ENCODE data around the gene NLRP7. TPM values are rescaled to one million over a fixed set of nuclear protein-coding genes. Genes with fewer than 3 reads are reported as not detected.
"Not testable (repeated sequence)": the region's sequence is repeated elsewhere in the genome, so short reads cannot be mapped to it uniquely, and the experiment has no call there.

Gene NLRP7
- total RNA-seq, 4 donors from 2014 or later, result not detected

DNA sequence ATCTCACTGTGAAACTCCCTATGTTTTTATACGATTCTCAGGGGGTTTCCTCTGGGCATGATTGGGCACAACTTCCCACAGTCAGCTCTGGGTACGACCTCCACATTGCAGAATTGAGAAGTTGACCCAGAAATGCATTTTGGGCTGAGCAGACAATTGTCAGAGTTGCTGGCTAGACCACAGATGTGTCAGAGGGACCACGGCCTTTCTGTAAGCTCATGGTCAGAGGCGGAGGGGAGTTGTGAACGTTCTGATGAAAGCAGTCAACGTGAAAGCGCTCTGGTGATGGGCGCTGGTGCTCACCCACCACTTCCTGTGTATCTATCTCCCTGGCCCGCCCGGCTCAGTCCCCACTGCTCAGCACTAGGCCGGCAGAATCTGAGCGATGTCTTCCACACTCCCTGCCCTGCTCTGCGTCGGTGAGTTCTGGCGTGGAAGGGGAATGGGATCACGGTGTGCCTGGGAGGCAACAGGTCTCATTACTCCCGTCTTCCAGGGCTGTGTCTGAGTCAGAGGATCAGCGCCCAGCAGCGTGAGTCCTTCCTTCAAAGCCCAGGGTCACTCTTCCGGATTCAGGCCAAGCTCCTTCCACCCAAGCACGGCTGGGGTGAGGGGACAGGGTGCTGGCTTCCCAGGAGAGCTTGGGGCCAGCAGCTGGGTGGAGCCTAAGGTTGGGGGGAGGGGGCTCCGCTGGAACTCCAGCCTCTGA, 41.4 kb downstream of the NLRP7 start, which contains the start of gene NCR1:
NCR1 (plus strand) TSS at position 346 of the 709 bp plus-strand sequence; CDS start at position 386, 40 bp downstream.
- no peak for ATAC-seq (ENCODE audit: low FRiP score)
- no peak for DNase-seq (ENCODE audit: low spot score)
- TF ChIP-seq, protein P1, sequence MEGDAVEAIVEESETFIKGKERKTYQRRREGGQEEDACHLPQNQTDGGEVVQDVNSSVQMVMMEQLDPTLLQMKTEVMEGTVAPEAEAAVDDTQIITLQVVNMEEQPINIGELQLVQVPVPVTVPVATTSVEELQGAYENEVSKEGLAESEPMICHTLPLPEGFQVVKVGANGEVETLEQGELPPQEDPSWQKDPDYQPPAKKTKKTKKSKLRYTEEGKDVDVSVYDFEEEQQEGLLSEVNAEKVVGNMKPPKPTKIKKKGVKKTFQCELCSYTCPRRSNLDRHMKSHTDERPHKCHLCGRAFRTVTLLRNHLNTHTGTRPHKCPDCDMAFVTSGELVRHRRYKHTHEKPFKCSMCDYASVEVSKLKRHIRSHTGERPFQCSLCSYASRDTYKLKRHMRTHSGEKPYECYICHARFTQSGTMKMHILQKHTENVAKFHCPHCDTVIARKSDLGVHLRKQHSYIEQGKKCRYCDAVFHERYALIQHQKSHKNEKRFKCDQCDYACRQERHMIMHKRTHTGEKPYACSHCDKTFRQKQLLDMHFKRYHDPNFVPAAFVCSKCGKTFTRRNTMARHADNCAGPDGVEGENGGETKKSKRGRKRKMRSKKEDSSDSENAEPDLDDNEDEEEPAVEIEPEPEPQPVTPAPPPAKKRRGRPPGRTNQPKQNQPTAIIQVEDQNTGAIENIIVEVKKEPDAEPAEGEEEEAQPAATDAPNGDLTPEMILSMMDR (IDR thresholded peaks at IDR 0.05), result no peak

DNA sequence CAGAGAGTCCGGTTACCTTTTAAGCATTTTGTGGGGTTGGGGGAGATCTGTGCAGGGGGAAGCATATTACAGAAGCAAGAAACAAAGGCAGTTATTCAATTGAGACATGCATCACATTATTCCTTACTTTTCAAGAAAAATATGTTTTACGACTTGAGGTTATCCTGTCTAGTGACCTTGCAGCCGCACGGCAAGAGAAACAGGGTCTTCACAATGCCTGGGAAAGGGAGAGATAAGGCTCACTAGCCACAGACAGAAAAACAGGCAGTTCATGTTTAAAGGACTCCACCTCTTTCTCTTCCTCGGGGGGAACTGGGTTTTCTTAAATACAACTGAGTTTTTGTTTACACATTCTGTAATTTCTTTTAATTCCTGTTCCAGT, 41.9 kb downstream of the NLRP7 start:
- no peak for DNase-seq (ENCODE audit: low spot score)
- TF ChIP-seq, protein P1 (IDR thresholded peaks at IDR 0.05), result no peak
- ATAC-seq (ENCODE audit: low FRiP score), result no peak

DNA sequence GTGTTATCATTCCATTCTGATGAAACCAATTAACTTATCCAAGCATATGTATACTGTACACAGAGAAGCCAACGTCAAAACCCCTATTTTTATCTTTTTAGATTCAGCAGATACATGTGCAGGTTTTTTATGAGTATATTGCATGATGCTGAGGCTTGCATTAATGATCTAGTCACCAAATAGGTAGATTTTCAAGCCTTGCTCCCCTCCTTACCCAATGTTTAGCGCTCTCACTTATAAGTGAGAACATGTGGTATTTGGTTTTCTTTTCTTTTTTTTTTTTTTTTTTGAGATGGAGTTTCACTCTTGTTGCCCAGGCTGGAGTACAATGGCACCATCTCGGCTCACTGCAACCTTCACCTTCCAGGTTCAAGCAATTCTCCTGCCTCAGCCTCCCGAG, 43.1 kb downstream of the NLRP7 start:
- DNase-seq (ENCODE audit: low spot score); ATAC-seq (ENCODE audit: low FRiP score): not testable (repeated sequence)

DNA sequence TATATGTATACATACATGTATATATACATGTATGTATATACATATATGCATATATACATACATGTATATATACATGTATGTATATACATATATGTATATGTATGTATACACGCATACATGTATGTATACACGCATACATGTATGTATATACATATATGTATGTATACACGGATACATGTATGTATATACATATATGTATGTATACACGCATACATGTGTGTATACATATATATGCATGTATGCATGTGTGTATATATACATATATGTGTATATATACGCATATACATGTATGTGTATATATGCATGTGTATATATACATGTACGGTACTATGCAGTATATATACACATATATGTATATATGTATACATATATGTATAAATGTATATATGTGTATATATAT, 44.0 kb downstream of the NLRP7 start:
- TF ChIP-seq, protein P1 (IDR thresholded peaks at IDR 0.05), result no peak
- ATAC-seq (ENCODE audit: low FRiP score) (no peak), DNase-seq (ENCODE audit: low spot score) (no peak)

DNA sequence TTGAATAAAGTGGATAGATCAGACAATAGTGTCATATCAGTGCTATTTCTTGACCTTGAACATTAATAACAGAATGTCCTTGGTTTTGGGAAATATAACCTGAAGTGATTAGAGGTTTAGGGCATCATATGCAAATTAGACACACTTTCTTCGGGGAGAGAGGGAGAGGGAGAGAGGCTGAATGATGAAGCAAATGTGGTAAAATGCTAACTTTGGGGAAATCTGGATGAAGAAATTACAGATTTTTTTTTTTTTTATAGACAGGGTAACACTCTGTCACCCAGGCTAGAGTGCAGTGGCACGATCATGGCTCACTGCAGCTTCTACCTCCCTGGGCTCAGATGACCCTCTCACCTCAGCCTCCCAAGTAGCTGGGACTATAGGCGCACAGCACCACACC, 45.3 kb downstream of the NLRP7 start:
- no peak for DNase-seq (ENCODE audit: low spot score)
- TF ChIP-seq, protein P1 (IDR thresholded peaks at IDR 0.05), result no peak
- no peak for ATAC-seq (ENCODE audit: low FRiP score)

DNA sequence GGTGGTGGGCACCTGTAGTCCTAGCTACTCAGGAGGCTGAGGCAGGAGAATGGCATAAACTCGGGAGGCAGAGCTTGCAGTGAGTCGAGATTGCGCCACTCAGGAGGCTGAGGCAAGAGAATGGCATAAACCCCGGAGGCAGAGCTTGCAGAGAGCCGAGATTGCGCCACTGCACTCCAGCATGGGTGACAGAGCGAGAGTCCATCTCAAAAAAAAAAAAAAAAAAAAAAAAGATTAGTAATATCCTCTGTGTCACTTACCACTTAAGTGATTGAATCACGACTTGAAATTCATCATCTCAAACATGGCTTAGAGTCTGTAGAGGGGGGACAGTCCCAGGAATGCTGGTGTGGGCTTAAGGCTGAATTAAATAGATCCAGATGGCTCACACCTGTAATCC, 46.2 kb downstream of the NLRP7 start:
- not testable (repeated sequence) for ATAC-seq (ENCODE audit: low FRiP score); DNase-seq (ENCODE audit: low spot score)

DNA sequence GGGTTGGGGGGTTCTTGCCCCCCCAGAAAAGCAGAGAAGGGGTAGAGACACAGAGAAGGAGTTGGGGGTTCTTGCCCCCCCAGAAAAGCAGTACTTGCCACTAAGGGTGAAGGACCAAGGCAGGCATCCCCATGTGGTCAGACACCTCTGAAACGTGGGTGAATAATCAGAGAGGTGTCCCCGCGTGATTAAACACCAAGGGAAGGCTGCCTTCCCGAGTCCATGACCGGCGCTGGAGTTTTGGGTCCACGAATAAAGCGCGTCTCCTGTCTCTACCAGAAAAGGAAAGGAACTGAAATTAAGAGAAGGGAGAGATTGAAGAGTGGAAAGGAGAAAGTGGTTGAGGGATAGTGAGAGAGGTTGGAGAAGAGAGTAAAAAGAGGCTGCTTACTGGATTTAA, 47.7 kb downstream of the NLRP7 start:
- ATAC-seq (ENCODE audit: low FRiP score); DNase-seq (ENCODE audit: low spot score): not testable (repeated sequence)

DNA sequence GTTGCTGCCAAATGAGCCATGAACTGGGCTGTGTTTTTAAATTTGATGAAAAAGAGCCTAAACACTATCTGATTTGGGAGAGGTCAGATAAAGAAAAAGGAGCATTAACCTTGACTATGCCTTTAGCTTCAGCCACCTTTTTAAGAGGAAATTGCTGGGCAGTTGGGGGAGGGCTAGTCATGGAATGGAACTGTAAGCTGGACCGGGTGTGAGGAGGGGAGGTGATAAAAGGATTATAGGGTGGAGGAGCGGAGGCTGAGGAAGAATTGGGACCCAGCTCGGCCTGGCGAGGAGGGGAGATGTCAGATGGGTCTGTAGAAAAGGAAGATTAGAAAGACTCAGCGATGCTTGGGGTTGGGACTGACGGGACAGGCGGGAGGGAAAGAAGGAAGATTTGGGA, 48.6 kb downstream of the NLRP7 start:
- not testable (repeated sequence) for DNase-seq (ENCODE audit: low spot score); ATAC-seq (ENCODE audit: low FRiP score)

DNA sequence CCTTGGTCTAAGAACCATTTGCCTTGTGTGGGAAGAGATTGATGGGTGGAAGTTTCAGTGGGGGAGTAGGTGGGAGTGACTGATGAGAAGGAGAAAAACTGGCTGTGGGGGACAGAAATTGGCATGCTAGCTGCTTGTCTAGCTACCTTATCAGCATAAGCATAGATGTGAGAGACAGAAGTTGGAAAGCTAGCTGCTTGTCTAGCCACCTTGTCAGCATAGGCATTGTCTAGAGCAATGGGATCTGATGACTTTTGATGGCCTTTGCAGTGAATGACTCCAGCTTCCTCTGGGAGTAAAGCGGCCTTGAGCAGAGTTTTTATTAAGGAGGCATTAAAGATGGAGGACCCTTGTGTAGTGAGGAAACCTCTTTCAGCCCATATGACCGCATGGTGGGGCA, 51.3 kb downstream of the NLRP7 start:
- ATAC-seq (ENCODE audit: low FRiP score), result no peak
- no peak for DNase-seq (ENCODE audit: low spot score)
- TF ChIP-seq, protein P1 (IDR thresholded peaks at IDR 0.05), result no peak

DNA sequence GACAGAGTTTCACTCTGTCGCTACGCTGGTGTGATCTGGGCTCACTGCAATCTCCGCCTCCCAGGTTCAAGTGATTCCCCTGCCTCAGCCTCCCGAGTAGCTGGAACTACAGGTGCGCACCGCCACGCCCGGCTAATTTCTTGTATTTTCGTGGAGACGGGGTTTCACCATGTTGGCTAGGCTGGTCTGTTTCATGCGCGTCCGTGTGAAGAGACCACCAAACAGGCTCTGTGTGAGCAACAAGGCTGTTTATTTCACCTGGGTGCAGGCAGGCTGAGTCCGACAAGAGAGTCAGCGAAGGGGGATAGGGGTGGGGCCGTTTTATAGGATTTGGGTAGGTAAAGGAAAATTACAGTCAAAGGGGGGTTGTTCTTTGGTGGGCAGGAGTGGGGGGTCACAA, 53.2 kb downstream of the NLRP7 start:
- not testable (repeated sequence) for DNase-seq (ENCODE audit: low spot score); ATAC-seq (ENCODE audit: low FRiP score)
